ENCODE measurements around the gene PIEZO2. TPM values are rescaled to one million over a fixed set of nuclear protein-coding genes. Genes with fewer than 3 reads are reported as not detected.

Gene PIEZO2
- total RNA-seq, 1 donor from 2014 or later, result 26.8 TPM

DNA sequence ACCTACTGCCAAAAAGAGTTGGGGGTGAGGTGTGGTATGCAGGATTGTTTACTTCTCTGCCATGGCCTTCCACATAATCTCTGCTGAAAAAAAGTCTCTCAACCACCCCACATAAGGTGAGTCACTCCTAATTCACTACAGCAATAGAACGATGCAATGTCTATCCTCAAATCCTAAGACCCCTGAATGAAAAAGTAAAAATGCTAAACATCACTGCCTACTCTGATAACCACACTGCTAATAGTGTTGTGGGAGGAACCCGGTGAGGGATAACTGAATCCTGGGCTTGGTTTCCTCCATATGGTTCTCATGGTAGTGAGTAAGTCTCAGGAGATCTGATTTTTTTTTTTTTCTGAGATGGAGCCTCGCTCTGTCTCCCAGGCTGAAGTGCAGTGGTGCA is 252.5 kb downstream of the PIEZO2 start:
- intact Hi-C loops (cut with DNase I), result no loop called here
- DNase-seq (ENCODE audit: low spot score) (no peak), ATAC-seq (no peak)

GRCh38 chr18:10895976-10896375 is 253.4 kb downstream of the PIEZO2 start:
- DNase-seq (ENCODE audit: low spot score), result no peak
- intact Hi-C loops (cut with DNase I), result no loop called here
- no peak for ATAC-seq

DNA sequence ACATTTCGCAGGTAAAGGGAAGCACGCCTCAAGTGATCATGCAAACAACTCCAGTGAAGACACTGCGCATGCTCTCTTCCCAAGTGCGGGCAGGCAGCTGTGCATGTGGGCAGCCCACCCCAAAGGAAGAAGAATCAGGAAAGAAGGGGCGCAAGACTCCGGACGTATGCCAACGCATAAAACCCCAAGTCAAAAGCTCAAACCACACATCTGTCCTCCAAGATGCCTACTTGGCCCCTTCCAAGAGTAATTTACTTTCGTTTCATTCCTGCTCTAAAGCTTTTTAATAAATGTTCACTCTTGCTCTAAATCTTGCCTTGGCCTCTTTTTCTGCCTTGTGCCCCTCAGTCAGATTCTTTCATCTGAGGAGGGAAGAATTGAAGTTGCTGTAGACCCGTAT is 254.9 kb downstream of the PIEZO2 start:
- ATAC-seq (no peak), DNase-seq (ENCODE audit: low spot score) (no peak)
- intact Hi-C loops (cut with DNase I), result no loop called here

- DNase-seq (ENCODE audit: low spot score) (no peak), ATAC-seq (no peak)
- intact Hi-C loops (cut with DNase I), result no loop called here
These were observed 255.6 kb downstream of the PIEZO2 start for GRCh38 chr18:10893761-10894160.

DNA sequence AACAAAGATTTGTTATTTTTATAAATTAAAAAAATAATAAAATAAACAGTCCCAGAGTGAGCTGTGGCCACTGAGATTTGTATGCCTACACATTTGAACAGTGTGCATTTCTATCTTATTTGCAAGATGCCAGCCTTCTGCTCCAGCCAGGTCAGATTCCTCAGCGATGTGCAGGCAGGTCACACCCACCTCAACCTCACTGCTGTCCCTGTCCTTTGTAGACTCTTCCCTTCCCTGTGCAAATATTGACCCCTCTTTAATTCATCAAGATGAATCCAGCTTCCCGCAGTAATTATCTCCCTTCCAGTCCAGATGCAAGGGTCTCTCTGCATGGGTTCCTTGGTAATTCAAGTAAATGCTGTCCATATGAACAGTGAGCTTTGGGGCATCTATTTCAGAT is 256.2 kb downstream of the PIEZO2 start:
- intact Hi-C loops (cut with DNase I), result no loop called here
- ATAC-seq (peak; percentile 39), DNase-seq (ENCODE audit: low spot score) (no peak)

GRCh38 chr18:10892786-10893185 is 256.6 kb downstream of the PIEZO2 start:
- intact Hi-C loops (cut with DNase I), result no loop called here
- ATAC-seq (peak; percentile 74), DNase-seq (ENCODE audit: low spot score) (no peak)

GRCh38 chr18:10890022-10890421 is 259.3 kb downstream of the PIEZO2 start:
- no peak for ATAC-seq
- intact Hi-C loops (cut with DNase I), result no loop called here
- no peak for DNase-seq (ENCODE audit: low spot score)

- intact Hi-C loops (cut with DNase I), result no loop called here
- ATAC-seq (no peak), DNase-seq (ENCODE audit: low spot score) (no peak)
These were observed 270.7 kb downstream of the PIEZO2 start for GRCh38 chr18:10878703-10879102.

DNA sequence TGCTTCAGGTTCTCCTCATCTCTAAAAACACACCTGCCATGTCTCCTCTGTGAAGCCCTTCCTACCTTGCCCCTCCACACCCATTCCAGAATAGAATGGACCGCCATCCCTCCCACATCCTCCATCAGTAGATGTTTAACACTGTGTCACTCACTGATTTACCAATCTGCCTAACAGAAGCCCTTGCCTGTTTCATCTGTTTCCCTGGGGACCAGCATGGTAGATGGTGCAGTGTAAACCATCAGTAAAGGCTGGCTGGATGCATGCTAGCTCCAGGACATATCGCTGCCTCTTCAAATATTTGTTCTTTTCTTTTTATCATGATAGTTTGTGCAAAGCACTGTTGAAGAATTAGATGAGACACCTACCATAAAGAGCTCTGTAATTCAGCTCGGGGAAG is 271.4 kb downstream of the PIEZO2 start:
- intact Hi-C loops (cut with DNase I), result no loop called here
- DNase-seq (ENCODE audit: low spot score), result no peak
- ATAC-seq, result no peak

DNA sequence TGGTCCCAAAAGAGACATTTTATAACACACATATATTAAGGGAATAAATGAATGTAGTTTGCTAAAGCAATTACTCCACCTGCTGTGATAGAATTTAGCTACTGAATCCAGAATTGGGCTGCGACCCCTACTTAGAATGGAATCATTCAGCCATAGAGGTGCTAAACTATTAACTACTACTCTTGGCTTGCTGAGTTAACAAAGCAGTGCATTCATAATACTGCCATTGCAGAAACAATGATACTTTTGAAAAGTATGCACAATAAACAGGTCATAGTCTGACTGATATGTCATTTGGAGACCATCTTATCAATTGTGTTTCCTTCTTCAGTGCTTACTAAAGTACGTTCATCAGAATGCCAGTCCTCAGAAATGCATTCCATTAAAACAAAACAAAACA is 273.6 kb downstream of the PIEZO2 start:
- no peak for DNase-seq (ENCODE audit: low spot score)
- ATAC-seq, result no peak
- intact Hi-C loops (cut with DNase I), result no loop called here

DNA sequence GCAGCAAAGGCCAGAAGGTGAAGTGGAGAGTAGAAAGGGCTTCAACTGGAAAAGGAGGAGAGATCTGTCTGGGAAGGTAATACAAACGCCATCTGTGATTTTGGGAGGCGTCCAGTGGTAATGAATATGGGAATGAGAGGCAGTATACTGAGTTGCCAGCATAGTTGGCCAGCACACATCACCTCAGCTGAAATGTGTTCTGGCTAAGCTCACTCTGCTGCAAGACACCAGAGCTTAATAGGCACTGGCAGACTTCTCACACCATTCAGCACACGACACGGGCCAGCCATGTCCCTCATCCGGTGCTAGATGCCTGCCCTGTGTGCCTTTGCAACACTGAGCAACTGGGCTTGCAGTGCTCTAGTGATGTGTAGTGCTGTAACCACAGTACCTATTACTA is 277.1 kb downstream of the PIEZO2 start:
- intact Hi-C loops (cut with DNase I), result no loop called here
- ATAC-seq, result no peak

GRCh38 chr18:10864722-10865121 is 284.6 kb downstream of the PIEZO2 start:
- DNase-seq (ENCODE audit: low spot score) (no peak), ATAC-seq (no peak)
- intact Hi-C loops (cut with DNase I), result no loop called here

More for the DNA sequence above, 277.1 kb downstream of the PIEZO2 start:
- DNase-seq (ENCODE audit: low spot score), result no peak

GRCh38 chr18:10863026-10863425 is 286.3 kb downstream of the PIEZO2 start:
- no peak for DNase-seq (ENCODE audit: low spot score)
- ATAC-seq, result no peak
- intact Hi-C loops (cut with DNase I), result no loop called here

DNA sequence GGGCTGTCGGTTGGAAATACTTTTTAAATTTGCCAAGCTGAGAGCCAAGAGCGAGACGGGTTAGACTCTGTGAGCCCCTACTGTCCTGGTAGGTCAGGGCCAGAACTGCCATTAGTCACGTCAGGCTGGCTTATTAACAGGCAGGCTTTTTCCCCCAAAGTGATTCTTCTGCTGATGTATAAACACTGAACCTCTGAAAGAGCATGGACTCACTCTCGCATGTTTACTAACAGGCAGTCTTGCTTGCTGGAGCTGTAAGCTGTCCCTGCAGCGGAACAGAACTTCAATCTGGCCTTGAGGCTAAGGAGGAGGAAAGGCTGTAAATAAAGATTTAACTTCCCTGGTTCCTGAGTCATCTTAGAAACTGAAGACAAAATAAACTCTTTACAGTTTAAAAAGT is 288.4 kb downstream of the PIEZO2 start:
- intact Hi-C loops (cut with DNase I), result no loop called here
- peak; percentile 52 for ATAC-seq
- no peak for DNase-seq (ENCODE audit: low spot score)

DNA sequence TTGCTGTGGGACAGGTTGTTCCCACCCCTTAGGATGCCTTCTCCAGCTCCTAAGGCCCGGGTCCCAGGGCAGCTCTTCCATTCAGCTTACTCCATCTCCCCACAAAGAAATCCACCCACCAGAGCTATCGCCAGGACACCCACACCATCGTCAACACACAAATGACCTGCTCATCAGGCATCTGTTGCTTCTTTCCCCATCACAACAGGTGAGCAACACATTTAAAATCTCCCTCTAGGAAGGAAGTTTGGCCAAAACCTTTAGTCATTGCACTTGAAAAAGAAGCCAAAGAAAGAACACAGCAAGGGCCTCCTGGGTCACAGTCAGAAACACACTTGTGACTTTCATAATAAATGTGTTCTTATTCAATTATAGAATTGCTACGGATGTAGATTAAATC is 289.0 kb downstream of the PIEZO2 start:
- intact Hi-C loops (cut with DNase I), result no loop called here
- DNase-seq (ENCODE audit: low spot score) (no peak), ATAC-seq (no peak)

DNA sequence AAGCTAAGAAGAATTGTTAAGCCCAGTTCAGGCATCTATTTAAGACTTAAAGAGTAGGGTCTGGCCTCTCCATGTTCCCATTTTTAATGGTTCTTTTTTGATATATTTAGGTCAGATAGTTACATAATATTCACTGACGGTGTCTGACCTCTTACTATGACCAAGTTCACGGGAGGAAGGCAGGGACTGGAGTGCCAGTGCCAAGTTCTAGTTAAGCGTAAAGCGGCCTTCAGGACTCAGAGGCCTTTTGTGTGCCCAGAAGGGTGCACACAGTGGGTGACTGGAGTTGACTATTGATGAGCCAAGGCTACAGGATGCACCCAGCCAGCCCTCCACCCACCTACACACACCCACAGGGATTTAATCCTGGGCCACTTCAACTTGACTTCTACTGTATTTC is 290.9 kb downstream of the PIEZO2 start:
- intact Hi-C loops (cut with DNase I), result loop anchor here (10.0 kb wide), 1 partner anchor 186 kb away; no protein-coding TSS in a partner anchor
- no peak for ATAC-seq

DNA sequence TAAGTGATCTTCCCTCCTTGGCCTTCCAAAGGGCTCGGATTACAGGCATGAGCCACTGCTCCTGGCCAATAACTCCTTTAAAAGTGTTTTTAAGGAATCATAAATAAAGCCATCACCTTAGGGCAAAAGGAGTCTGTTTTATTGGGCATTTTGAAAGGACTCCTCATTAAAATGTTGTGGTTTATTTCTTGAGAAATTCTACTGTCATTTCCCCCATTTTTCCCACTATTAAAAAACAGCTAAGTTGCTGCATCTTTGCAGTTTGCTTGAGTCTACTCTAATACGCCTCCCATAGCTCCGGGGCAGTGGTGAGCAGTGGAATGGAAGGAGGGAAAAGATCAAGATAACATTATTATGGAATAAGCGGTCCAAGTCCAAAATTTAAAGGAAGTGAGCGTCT is 293.2 kb downstream of the PIEZO2 start:
- no peak for ATAC-seq
- no peak for DNase-seq (ENCODE audit: low spot score)
- intact Hi-C loops (cut with DNase I), result loop anchor here (10.0 kb wide), 1 partner anchor 189 kb away; no protein-coding TSS in a partner anchor

More for the DNA sequence above, 290.9 kb downstream of the PIEZO2 start:
- no peak for DNase-seq (ENCODE audit: low spot score)

GRCh38 chr18:10852385-10853303 is 296.7 kb downstream of the PIEZO2 start:
- intact Hi-C loops (cut with DNase I), result loop anchor here (10.0 kb wide), 1 partner anchor 192 kb away; no protein-coding TSS in a partner anchor
- DNase-seq (ENCODE audit: low spot score) (no peak), ATAC-seq (no peak)

DNA sequence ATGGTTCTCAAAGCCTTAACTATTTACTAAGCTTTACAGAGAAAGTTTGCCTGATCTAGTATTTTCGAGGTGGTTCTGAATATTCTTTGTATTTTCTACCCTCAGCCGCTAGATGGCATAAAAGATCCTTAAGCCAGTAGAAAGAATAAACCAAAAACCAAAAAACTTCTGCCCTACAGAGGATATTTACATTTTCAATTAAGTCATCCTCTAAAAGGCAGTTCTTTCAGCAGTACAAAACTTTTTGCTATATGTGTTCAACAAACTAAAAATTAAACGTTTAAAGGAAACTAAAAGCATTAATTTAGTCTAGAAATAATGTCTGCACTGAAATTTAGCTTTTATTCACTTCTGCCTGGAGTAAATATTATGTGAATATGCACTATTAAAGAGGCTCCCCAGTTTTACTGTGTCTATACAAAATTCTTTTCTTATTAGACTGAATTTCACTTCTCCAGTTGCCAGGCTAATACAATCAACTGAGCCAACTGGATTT is 297.5 kb downstream of the PIEZO2 start:
- DNase-seq (ENCODE audit: low spot score) (no peak), ATAC-seq (peak; percentile 34)
- intact Hi-C loops (cut with DNase I), result loop anchor here (10.0 kb wide), 1 partner anchor 193 kb away; no protein-coding TSS in a partner anchor

GRCh38 chr18:10850840-10851239 is 298.5 kb downstream of the PIEZO2 start:
- intact Hi-C loops (cut with DNase I), result loop anchor here (10.0 kb wide), 1 partner anchor 194 kb away; no protein-coding TSS in a partner anchor
- DNase-seq (ENCODE audit: low spot score), result no peak
- no peak for ATAC-seq
